Liver (tissue), 9 donors: ENCODE data around the gene SHB. TPM values are rescaled to one million over a fixed set of nuclear protein-coding genes. Genes with fewer than 3 reads are reported as not detected.

Experiments
- DNase-seq: peaks from one replicate; pipeline ENCODE4 v3.0.0-alpha.2; 2017; ENCODE audit warnings: low spot score
- H3K27ac ChIP-seq, 2 donors: one replicate each; pipeline ENCODE4 v1.7.0; 2013; ENCODE audit warnings: inconsistent platforms in 2 of 2, low read length in 2 of 2, control low read depth in 1 of 2, low read depth in 1 of 2, mild to moderate bottlenecking in 1 of 2
- H3K27me3 ChIP-seq, 4 donors: one replicate each; pipeline versions ENCODE4 v1.6.1 to v1.7.0; 2013; ENCODE audit warnings: low read length in 3 of 4, inconsistent platforms in 1 of 4, mild to moderate bottlenecking in 1 of 4, moderate library complexity in 1 of 4; ENCODE audit not compliant: control insufficient read depth in 4 of 4, insufficient read depth in 4 of 4
- H3K36me3 ChIP-seq, 4 donors: one replicate each; pipeline versions ENCODE4 v1.6.1 to v1.7.0; 2013; ENCODE audit warnings: low read length in 3 of 4, mild to moderate bottlenecking in 3 of 4, low read depth in 1 of 4, moderate library complexity in 1 of 4; ENCODE audit not compliant: control insufficient read depth in 4 of 4, insufficient read depth in 3 of 4
- H3K4me1 ChIP-seq, 4 donors: one replicate each; pipeline versions ENCODE4 v1.6.1 to v1.7.0; 2013; ENCODE audit warnings: low read length in 3 of 4, mild to moderate bottlenecking in 3 of 4, moderate library complexity in 1 of 4; ENCODE audit not compliant: control insufficient read depth in 4 of 4, insufficient read depth in 4 of 4
- H3K4me3 ChIP-seq, 3 donors: one replicate each; pipeline versions ENCODE4 v1.6.1 to v1.7.0; 2013; ENCODE audit warnings: low read length in 3 of 3, control low read depth in 1 of 3, low read depth in 1 of 3, mild to moderate bottlenecking in 1 of 3
- H3K9ac ChIP-seq, 2 donors: one replicate each; pipeline ENCODE4 v1.7.0; 2013; ENCODE audit warnings: low read length in 2 of 2, mild to moderate bottlenecking in 2 of 2, moderate library complexity in 2 of 2, control low read depth in 1 of 2, low read depth in 1 of 2
- H3K9me3 ChIP-seq, 4 donors: one replicate each; pipeline versions ENCODE4 v1.6.1 to v1.7.0; 2013; ENCODE audit warnings: low read length in 3 of 4; ENCODE audit not compliant: control insufficient read depth in 4 of 4
- EGR1 ChIP-seq, 2 donors: IDR thresholded peaks; 2 replicates each; pipeline ENCODE4 v1.6.1; 2016 to 2018; ENCODE audit warnings: antibody characterized with exemption in 2 of 2, low read depth in 2 of 2
- FOXA1 ChIP-seq: IDR thresholded peaks from 2 replicates; pipeline ENCODE4 v1.6.1; 2016; ENCODE audit warnings: antibody characterized with exemption
- FOXA2 ChIP-seq: IDR thresholded peaks from 2 replicates; pipeline ENCODE4 v1.6.1; 2016; ENCODE audit warnings: antibody characterized with exemption
- GABPA ChIP-seq, 2 donors: IDR thresholded peaks in 1 of 2; conservative IDR thresholded peaks in 1 of 2; 2 replicates each; pipeline ENCODE4 v1.6.1; 2016; ENCODE audit warnings: antibody characterized with exemption in 2 of 2, mild to moderate bottlenecking in 1 of 2, moderate library complexity in 1 of 2
- HNF4A ChIP-seq, 2 donors: conservative IDR thresholded peaks; 2 replicates each; pipeline ENCODE4 v1.6.1; 2016; ENCODE audit warnings: antibody characterized with exemption in 2 of 2, mild to moderate bottlenecking in 2 of 2
- HNF4G ChIP-seq: IDR thresholded peaks from 2 replicates; pipeline ENCODE4 v1.6.1; 2016; ENCODE audit warnings: antibody characterized with exemption
- NR2F2 ChIP-seq: IDR thresholded peaks from 2 replicates; pipeline ENCODE4 v1.6.1; 2016; ENCODE audit warnings: antibody characterized with exemption
- RAD21 ChIP-seq, 2 donors: IDR thresholded peaks; 2 replicates each; pipeline ENCODE4 v1.6.1; 2016; ENCODE audit warnings: antibody characterized with exemption in 2 of 2, mild to moderate bottlenecking in 2 of 2
- RXRA ChIP-seq, 2 donors: IDR thresholded peaks; 2 replicates each; pipeline ENCODE4 v1.6.1; 2017 to 2018; ENCODE audit warnings: antibody characterized with exemption in 2 of 2, mild to moderate bottlenecking in 1 of 2
- TAF1 ChIP-seq: conservative IDR thresholded peaks from 2 replicates; pipeline ENCODE4 v1.6.1; 2016; ENCODE audit warnings: antibody characterized with exemption, mild to moderate bottlenecking
- WGBS: extraction: QIAGEN DNeasy Blood & Tissue Kit; methylation state at CpG from one replicate; pipeline ENCODE4 v1.1.7; 2013; 5-methylcytosine and 5-hydroxymethylcytosine counted together
- polyA plus RNA-seq, 2 donors: library from polyadenylated mRNA; stranded (reverse) in 1 of 2; unstranded in 1 of 2; fragments of 200-250 nt in 1 of 2; fragments of >200 nt in 1 of 2; fragmentation: Nextera tagmentation in 1 of 2; extraction: Ambion mirVana in 1 of 2; gene quantifications; one replicate each; pipeline versions ENCODE4 v1.2.1 to v1.2.3, GENCODE V29; 2013 to 2015
- total RNA-seq, 2 donors: library from RNA; depleted of rRNA; stranded (reverse); fragments of >200 nt; gene quantifications; one replicate each; pipeline ENCODE4 v1.2.3, GENCODE V29; 2014
- TF ChIP-seq, protein P1 (sequence below): IDR thresholded peaks from 2 replicates; pipeline ENCODE4 v1.6.1; 2016; ENCODE audit warnings: antibody characterized with exemption
- TF ChIP-seq, protein P2 (sequence below): IDR thresholded peaks from 2 replicates; pipeline ENCODE4 v1.6.1; 2016; ENCODE audit warnings: antibody characterized with exemption, mild to moderate bottlenecking
- TF ChIP-seq, protein P3 (sequence below): IDR thresholded peaks from 2 replicates; pipeline ENCODE4 v1.6.1; 2016; ENCODE audit warnings: antibody characterized with exemption
- TF ChIP-seq, protein P4 (sequence below): fragments of 150-350 bp; IDR thresholded peaks from 2 replicates; pipeline ENCODE4 v1.5.1; 2017; ENCODE audit warnings: improper control_type of control experiment, low read depth, low read length; ENCODE audit not compliant: missing input control
- TF ChIP-seq, protein P5 (sequence below): IDR thresholded peaks from 2 replicates; pipeline ENCODE4 v1.6.1; 2016; ENCODE audit warnings: antibody characterized with exemption
- donor health status: healthy.
- donor health status: healthy.
- donor health status: healthy.
- donor health status: healthy.
- donor health status: healthy.

The SHB gene
- total and polyA plus RNA-seq, 4 donors: 3.4 to 17.3 (median 7.0) TPM

DNA sequence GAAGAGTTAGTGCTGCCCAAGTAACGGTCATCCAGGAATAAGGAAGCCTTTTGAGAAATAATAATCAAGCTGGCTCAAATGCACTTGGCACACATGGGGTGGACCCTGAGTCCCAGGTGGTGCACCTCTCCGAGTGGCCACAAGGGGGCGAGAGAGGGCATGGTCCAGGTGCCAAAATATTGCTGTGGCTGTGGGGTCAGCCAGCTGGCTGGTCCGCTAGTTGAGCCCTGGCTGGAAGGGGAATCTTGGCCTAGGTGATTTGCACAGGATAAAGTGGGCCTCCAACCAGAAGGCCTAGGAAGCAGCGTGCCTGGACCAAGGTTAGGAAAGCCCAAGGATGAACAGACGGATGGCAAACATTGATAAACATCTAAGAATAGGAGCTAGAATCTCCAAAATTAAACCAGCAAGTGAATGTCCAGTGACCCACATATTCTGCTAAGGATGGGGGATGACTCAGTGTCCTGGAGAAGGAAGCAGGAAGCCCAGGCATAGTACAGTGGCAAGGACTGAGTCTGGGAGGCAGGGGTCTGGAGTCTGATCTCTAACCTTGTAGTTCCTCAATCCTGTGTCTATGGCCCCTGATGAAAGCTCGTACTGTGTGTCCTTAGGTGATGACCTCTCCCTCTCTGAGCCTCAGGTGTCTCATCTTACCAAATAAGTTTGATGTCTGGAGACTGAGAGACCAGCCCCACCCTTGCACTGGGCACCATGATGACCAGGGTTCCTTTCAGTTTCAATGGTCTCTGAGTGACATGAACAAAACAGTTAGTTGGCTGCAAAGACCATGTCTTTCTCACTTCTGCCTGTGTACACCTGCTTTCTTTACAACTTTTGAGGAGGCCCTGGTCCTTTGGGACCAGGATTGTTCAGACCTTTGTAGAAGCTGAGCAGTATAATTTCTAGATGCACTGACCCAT, 19.2 kb upstream of the SHB start:
- WGBS: 30% methylated on average over 7 of the region's 7 CpGs
- H3K4me3 ChIP-seq: no peak overlapping the region
- no peaks in the 10 kb centered on the region for H3K36me3 ChIP-seq

DNA sequence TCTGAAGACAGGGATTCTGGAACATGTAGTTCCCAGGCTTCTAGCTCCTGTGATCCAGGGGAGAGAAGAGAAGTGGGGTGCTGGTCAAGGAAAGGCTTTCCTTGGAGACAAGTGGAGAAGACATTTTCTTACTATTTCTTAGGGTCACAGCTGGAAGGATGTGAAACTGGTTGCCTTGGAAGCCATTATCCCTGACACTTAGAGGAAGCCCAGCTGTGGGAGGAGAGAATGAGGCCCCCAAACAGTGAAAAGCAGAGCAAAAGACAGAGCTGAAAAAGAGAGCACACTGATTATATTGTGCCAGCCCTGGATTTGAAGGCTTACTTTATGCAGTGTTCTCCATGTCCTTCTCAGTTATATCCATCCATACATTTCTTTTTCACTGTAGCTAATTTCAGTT, 17.5 kb upstream of the SHB start:
- Histone ChIP-seq H3K9me3 (no peaks in the 10 kb centered on the region), H3K4me1 (peaks cover 0 to 4% (median 1%) of the 10 kb centered on the region in 4 donors), H3K27ac (no peak overlapping the region), H3K4me3 (no peak overlapping the region), H3K36me3 (no peaks in the 10 kb centered on the region), H3K9ac (no peak overlapping the region), H3K27me3 (no peaks in the 10 kb centered on the region)
- no peak for DNase-seq
- no peak for TF ChIP-seq HNF4A (conservative IDR thresholded peaks at IDR 0.05)
- TF ChIP-seq FOXA1: no peak
- no peak for TF ChIP-seq HNF4G
- TF ChIP-seq, protein P1, sequence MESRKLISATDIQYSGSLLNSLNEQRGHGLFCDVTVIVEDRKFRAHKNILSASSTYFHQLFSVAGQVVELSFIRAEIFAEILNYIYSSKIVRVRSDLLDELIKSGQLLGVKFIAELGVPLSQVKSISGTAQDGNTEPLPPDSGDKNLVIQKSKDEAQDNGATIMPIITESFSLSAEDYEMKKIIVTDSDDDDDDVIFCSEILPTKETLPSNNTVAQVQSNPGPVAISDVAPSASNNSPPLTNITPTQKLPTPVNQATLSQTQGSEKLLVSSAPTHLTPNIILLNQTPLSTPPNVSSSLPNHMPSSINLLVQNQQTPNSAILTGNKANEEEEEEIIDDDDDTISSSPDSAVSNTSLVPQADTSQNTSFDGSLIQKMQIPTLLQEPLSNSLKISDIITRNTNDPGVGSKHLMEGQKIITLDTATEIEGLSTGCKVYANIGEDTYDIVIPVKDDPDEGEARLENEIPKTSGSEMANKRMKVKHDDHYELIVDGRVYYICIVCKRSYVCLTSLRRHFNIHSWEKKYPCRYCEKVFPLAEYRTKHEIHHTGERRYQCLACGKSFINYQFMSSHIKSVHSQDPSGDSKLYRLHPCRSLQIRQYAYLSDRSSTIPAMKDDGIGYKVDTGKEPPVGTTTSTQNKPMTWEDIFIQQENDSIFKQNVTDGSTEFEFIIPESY: no peak
- no peak for TF ChIP-seq TAF1
- TF ChIP-seq EGR1 (IDR thresholded peaks at IDR 0.05; ENCODE audit: low read depth in 2 of 2): no peak
- TF ChIP-seq, protein P2, sequence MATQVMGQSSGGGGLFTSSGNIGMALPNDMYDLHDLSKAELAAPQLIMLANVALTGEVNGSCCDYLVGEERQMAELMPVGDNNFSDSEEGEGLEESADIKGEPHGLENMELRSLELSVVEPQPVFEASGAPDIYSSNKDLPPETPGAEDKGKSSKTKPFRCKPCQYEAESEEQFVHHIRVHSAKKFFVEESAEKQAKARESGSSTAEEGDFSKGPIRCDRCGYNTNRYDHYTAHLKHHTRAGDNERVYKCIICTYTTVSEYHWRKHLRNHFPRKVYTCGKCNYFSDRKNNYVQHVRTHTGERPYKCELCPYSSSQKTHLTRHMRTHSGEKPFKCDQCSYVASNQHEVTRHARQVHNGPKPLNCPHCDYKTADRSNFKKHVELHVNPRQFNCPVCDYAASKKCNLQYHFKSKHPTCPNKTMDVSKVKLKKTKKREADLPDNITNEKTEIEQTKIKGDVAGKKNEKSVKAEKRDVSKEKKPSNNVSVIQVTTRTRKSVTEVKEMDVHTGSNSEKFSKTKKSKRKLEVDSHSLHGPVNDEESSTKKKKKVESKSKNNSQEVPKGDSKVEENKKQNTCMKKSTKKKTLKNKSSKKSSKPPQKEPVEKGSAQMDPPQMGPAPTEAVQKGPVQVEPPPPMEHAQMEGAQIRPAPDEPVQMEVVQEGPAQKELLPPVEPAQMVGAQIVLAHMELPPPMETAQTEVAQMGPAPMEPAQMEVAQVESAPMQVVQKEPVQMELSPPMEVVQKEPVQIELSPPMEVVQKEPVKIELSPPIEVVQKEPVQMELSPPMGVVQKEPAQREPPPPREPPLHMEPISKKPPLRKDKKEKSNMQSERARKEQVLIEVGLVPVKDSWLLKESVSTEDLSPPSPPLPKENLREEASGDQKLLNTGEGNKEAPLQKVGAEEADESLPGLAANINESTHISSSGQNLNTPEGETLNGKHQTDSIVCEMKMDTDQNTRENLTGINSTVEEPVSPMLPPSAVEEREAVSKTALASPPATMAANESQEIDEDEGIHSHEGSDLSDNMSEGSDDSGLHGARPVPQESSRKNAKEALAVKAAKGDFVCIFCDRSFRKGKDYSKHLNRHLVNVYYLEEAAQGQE: no peak
- TF ChIP-seq FOXA2: no peak
- TF ChIP-seq, protein P3, sequence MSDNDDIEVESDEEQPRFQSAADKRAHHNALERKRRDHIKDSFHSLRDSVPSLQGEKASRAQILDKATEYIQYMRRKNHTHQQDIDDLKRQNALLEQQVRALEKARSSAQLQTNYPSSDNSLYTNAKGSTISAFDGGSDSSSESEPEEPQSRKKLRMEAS: no peak
- TF ChIP-seq, protein P4, sequence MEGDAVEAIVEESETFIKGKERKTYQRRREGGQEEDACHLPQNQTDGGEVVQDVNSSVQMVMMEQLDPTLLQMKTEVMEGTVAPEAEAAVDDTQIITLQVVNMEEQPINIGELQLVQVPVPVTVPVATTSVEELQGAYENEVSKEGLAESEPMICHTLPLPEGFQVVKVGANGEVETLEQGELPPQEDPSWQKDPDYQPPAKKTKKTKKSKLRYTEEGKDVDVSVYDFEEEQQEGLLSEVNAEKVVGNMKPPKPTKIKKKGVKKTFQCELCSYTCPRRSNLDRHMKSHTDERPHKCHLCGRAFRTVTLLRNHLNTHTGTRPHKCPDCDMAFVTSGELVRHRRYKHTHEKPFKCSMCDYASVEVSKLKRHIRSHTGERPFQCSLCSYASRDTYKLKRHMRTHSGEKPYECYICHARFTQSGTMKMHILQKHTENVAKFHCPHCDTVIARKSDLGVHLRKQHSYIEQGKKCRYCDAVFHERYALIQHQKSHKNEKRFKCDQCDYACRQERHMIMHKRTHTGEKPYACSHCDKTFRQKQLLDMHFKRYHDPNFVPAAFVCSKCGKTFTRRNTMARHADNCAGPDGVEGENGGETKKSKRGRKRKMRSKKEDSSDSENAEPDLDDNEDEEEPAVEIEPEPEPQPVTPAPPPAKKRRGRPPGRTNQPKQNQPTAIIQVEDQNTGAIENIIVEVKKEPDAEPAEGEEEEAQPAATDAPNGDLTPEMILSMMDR: no peak
- TF ChIP-seq, protein P5, sequence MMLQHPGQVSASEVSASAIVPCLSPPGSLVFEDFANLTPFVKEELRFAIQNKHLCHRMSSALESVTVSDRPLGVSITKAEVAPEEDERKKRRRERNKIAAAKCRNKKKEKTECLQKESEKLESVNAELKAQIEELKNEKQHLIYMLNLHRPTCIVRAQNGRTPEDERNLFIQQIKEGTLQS: no peak
- TF ChIP-seq NR2F2: no peak
- no peak for TF ChIP-seq GABPA (IDR thresholded peaks at IDR 0.05 in 1 of 2, conservative IDR thresholded peaks at IDR 0.05 in 1 of 2)
- no peak for TF ChIP-seq RAD21 (IDR thresholded peaks at IDR 0.05)

More for the DNA sequence above, 19.2 kb upstream of the SHB start:
- TF ChIP-seq RXRA (IDR thresholded peaks at IDR 0.05) (peak in 1 of 2 donors; percentile 37), HNF4G (no peak), RAD21 (IDR thresholded peaks at IDR 0.05) (peak; percentile 77 to 89), FOXA2 (no peak)
- TF ChIP-seq, protein P1: no peak
- TF ChIP-seq, protein P4: peak; percentile 93
- Histone ChIP-seq H3K27me3 (no peaks in the 10 kb centered on the region), H3K4me1 (peaks cover 0 to 4% (median 1%) of the 10 kb centered on the region in 4 donors), H3K9me3 (no peaks in the 10 kb centered on the region), H3K9ac (no peak overlapping the region), H3K27ac (no peak overlapping the region)
- peak; percentile 88 for DNase-seq
